Adipose tissue (tissue), 3 donors: ENCODE measurements around the gene PNLIPRP3. TPM values are rescaled to one million over a fixed set of nuclear protein-coding genes. Genes with fewer than 3 reads are reported as not detected.
"Not testable (repeated sequence)": the region's sequence is repeated elsewhere in the genome, so short reads cannot be mapped to it uniquely, and the experiment has no call there.

Source experiments
- H3K27ac ChIP-seq: one replicate; pipeline ENCODE4 v1.5.1; 2013; ENCODE audit warnings: low read depth, low read length
- WGBS, 3 donors: extraction: QIAGEN DNeasy Blood & Tissue Kit; methylation state at CpG; one replicate each; pipeline ENCODE4 v1.1.7; 2013; 5-methylcytosine and 5-hydroxymethylcytosine counted together
- polyA plus RNA-seq, 3 donors: library from polyadenylated mRNA; stranded (reverse); fragments of 200-250 nt; gene quantifications; one replicate each; pipeline ENCODE4 v1.2.3, GENCODE V29; 2013
- donor health status: healthy with polysubstance abuse.
- donor health status: Bipolar disorder and iron deficiency.
- donor health status: healthy.

The PNLIPRP3 gene
- under 1 TPM in 2 of 3 donors, not detected in 1; 0.05 to 0.06 TPM for polyA plus RNA-seq

DNA sequence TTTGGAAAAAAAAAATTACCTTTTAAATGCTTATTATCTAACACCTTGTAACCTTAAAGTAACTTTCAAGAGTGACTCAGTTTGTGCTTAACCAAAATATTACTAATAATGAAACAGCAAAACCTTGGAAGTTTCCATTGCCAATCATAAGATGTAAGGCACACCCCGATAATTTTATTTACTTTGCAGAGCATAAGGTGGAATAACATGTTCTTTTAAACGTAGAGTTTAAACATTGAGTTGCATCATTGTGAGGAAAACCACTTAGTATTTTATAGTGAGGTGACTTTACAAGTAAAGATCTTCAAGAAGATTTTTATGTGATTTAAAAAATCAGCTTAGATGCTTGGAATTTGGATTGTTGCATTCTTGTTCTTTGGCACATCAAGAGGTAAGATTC, at the start of gene PNLIPRP3:
Gene PNLIPRP3, plus strand, starts transcription at position 177 of the 400 bp plus-strand sequence. Its CDS starts 166 bp downstream, at position 343.
- no peak within 1 kb of the TSS for H3K27ac ChIP-seq
- WGBS, 3 donors = 39 to 78% (median 78%) methylated on average over 2 of the region's 2 CpGs

DNA sequence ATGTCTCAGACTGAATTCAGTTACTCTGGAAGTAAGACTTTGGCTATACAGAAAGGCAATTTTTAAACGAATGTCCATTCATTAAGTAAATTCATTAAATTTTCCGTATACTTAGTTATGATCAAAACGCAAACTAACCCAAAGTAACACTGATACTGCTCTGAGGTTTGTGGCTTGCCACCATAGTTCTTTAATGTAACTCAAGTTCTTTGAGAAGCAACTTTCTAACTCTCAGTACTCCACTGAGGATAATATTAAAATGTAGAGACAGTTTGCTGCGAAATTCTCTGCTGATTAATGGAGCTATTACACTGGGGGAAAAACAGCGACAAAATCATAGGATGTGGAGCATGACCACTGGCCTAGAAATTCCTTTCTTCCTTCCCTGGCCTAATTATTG, 45.4 kb upstream of the PNLIPRP3 start:
- H3K27ac ChIP-seq = no peak overlapping the region
- WGBS, 3 donors = 76 to 82% (median 77%) methylated on average over 5 of the region's 5 CpGs

GRCh38 chr10:116385311-116385710, 42.3 kb upstream of the PNLIPRP3 start:
- no peak overlapping the region for H3K27ac ChIP-seq
- 82 to 91% (median 84%) methylated on average over 2 of the region's 2 CpGs for WGBS, 3 donors

DNA sequence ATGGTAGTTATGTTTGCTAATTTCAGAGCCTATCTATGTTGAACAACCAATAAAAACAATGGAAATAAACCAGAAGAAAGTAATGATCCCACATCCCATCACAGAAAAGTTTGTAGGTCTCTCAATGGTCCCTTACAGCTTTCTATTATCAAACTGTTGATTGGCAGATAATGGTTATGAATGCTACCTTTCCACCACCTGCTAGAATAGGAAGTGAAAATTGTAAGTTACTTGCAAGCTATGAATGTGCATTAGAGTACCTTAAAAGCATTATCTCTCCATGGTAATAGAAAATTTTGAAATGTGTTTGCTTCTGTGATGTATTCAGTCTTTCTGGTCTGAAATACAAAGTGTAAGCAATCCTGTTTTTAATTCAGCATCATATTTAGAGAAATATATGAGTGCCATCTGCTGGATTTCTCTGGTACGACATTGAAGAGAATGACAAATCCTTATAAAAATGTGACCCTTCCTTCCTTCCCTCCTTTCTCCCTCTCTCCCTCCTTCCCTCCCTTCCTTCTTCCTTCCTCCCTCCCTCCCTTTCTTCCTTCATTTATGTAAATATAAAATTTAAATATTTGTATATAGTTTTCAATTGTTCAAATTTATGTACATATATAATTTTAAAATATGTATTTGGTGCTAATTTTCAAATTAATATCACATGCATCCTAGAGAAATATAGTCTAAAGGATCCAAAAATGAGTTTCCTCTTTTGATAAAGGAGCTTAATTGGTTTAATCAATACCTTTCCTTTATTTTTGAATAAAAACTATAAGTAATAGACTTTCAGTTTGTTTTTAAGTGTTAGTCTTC, 41.4 kb upstream of the PNLIPRP3 start:
- 0% methylated on average over 1 of the region's 1 CpG for WGBS, 3 donors
- H3K27ac ChIP-seq = no peak overlapping the region

DNA sequence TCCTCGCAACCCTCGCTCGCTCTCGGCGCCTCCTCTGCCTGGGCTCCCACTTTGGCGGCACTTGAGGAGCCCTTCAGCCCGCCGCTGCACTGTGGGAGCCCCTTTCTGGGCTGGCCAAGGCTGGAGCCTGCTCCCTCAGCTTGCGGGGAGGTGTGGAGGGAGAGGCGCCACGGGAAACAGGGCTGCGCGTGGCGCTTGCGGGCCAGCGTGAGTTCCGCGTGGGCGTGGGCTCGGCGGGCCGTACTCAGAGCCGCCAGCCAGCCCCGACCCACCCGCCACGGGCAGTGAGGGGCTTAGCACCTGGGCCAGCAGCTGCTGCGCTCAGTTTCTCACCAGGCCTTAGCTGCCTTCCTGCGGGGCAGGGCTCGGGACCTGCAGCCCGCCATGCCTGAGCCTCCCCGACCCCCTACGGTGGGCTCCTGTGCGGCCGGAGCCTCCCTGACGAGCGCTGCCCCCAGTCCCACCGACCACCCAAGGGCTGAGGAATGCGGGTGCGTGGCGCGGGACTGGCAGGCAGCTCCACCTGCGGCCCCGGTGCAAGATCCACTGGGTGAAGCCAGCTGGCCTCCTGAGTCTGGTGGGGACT, 34.3 kb upstream of the PNLIPRP3 start:
- 91 to 97% (median 96%) methylated on average over 31 to 41 of the region's 43 CpGs for WGBS, 3 donors
- not testable (repeated sequence) for H3K27ac ChIP-seq

GRCh38 chr10:116395223-116395985, 32.2 kb upstream of the PNLIPRP3 start:
- WGBS, 3 donors = 69 to 78% (median 69%) methylated on average over 13 of the region's 13 CpGs

DNA sequence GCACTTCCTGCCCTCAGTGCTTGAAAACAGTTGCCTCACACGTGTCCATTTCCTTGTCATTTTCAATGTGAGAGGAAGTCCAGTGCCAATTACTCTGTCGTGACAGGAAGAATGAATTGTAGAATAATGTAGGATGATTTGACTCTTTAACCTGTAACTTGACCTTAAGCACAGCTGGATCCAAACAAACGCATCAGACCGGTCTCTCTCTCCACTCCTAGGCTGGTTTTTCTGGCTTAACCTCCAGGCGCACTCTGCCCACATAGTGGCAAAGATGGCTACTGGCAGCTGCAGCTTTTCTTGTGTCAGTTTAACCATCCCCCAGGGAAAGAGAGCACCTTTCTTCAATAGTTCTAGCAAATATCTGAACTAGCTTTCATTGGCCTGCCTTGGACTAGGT, 29.4 kb upstream of the PNLIPRP3 start:
- H3K27ac ChIP-seq = no peak overlapping the region
- WGBS, 3 donors = 38 to 48% (median 47%) methylated on average over 5 of the region's 5 CpGs

More at GRCh38 chr10:116395223-116395985, 32.2 kb upstream of the PNLIPRP3 start:
- no peak overlapping the region for H3K27ac ChIP-seq

- H3K27ac ChIP-seq = no peak overlapping the region
- 86 to 92% (median 90%) methylated on average over 3 of the region's 3 CpGs for WGBS, 3 donors
These were observed 24.8 kb upstream of the PNLIPRP3 start for GRCh38 chr10:116402858-116403257.

- H3K27ac ChIP-seq = no peak overlapping the region
- WGBS, 3 donors = 64 to 70% (median 66%) methylated on average over 6 of the region's 6 CpGs
These were observed 23.9 kb upstream of the PNLIPRP3 start for GRCh38 chr10:116403740-116404250.

DNA sequence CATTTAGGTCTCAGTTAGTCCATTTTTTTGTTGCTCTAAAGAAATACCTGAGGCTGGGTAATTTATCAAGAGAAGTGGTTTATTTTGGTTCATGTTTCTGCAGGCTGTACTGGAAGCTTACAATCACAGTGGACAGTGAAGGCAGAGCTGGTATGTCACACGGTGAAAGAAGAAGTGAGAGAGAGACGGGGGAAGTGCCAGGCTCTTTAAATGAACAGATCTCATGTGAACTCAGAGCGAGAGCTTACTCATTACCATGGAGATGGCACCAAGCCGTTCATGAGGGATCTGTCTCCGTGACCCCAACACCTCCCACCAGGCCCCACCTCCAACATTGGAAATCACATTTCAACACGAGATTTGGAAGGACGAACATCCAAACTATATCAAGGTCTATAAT, 18.9 kb upstream of the PNLIPRP3 start:
- WGBS, 3 donors = 45 to 53% (median 49%) methylated on average over 7 of the region's 7 CpGs
- H3K27ac ChIP-seq = no peak overlapping the region

DNA sequence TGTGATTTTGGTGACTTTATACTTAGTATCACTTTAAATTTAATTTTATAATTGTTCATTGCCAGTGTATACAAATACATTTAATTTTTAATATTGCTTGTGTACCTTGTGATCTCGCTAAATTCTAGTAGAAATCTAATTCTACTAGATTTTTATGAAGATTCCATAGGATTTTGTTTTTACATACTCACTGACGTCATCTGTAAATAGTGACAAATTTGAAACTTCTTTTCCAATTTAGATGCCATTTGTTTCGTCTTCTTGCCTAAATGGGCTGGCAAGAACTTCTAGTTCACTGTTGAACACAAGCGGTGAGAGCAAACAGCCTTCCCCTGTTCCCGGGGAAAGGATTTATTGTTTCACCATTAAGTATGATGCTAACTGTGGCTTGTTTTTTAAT, 17.3 kb upstream of the PNLIPRP3 start:
- 80 to 84% (median 80%) methylated on average over 5 of the region's 5 CpGs for WGBS, 3 donors

DNA sequence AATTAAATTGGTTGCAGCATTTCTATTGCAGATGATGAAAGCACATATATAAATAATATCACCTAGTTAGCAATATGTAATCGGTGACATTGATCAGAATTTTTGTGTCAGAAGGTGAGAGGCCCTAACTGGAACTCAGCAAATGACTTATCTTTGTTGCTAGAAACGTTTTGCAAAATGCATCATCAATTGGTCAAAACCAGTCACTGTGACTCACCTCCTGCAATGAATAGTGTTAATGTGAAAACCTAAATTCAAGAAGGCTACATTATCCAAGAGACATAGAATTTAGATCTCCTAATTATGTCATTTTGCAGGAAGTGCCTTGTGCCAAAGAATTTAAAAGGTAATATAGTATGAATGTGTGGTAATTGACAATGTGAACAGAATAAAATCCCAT, 9.8 kb upstream of the PNLIPRP3 start:
- WGBS, 3 donors = 56 to 68% (median 65%) methylated on average over 2 of the region's 2 CpGs
- H3K27ac ChIP-seq = no peak overlapping the region

More for the DNA sequence above, 17.3 kb upstream of the PNLIPRP3 start:
- H3K27ac ChIP-seq = no peak overlapping the region

GRCh38 chr10:116418389-116418788, 9.3 kb upstream of the PNLIPRP3 start:
- no peak overlapping the region for H3K27ac ChIP-seq

DNA sequence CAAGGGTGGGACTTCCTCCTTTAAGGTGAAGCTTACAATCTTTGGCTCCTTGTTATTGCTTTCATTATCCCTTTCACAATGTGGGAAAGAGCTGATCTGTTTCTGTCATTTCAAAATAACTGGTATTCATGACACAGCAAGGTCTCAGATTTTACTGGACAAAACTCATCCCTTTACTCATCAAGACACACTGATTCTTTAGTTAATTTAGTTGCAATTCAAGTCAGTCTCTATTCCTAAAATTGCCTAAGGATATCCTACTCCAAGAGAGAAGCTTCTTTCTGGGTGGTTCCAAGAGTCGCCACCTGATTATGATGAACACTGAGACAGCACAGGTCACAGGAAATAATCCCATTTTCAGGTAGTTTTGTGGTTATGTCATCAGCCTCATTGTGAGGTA, 5.8 kb upstream of the PNLIPRP3 start:
- H3K27ac ChIP-seq = no peak overlapping the region
- 91 to 95% (median 94%) methylated on average over 1 of the region's 1 CpG for WGBS, 3 donors

More at GRCh38 chr10:116418389-116418788, 9.3 kb upstream of the PNLIPRP3 start:
- 50 to 92% (median 71%) methylated on average over 1 of the region's 1 CpG for WGBS, 3 donors

DNA sequence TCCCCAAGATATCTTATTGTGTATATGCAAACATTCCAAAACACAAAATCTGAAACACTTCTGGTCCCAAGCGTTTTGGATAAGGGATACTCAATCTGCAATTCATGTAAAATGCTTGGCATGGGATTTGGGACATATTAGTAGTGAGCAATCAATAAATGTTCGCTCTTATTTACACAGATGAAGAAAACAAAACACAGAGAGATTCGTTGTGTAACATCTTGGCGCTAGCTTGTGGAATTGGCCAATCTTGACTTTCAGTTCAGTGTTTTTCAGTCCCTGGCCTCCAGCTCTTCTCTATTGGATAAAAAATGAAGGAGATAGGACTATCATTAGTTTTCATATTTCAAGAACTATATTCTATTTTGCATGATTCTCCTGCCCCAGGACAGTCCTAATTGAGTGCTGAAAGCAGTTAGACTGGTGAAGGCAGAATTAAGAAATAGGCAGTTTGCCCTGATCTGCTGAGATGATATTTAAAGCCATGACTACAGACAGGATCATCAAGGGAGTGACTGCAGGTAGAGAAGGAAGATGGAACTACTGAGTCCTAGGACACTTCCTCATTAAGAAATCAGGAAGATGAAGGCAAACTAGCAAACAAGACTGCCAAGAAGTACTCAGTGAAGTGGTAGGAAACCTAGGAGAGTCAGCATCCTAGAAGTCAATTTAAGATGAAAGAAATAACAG, 1.8 kb downstream of the PNLIPRP3 start:
- 31 to 70% (median 57%) methylated on average over 4 of the region's 4 CpGs for WGBS, 3 donors
- no peak overlapping the region for H3K27ac ChIP-seq

- H3K27ac ChIP-seq = no peak overlapping the region
- WGBS, 3 donors = 47 to 71% (median 65%) methylated on average over 1 of the region's 1 CpG
These were observed 2.6 kb downstream of the PNLIPRP3 start for GRCh38 chr10:116430288-116430687.

GRCh38 chr10:116431598-116431997, 4.0 kb downstream of the PNLIPRP3 start:
- H3K27ac ChIP-seq = no peak overlapping the region
- WGBS, 3 donors = 50 to 76% (median 67%) methylated on average over 2 of the region's 2 CpGs

- H3K27ac ChIP-seq = no peak overlapping the region
- 44 to 89% (median 50%) methylated on average over 1 of the region's 1 CpG for WGBS, 3 donors
These were observed 9.5 kb downstream of the PNLIPRP3 start for GRCh38 chr10:116437076-116437692.
